Measurements from ENCODE around the gene EVI5. TPM values are rescaled to one million over a fixed set of nuclear protein-coding genes. Genes with fewer than 3 reads are reported as not detected.
A peak's percentile ranks its signal among the peaks of the same experiment; 100 is the strongest.

The EVI5 gene
- total and polyA plus RNA-seq, 2 experiments from 2014 or later: 16.3 to 30.8 TPM

DNA sequence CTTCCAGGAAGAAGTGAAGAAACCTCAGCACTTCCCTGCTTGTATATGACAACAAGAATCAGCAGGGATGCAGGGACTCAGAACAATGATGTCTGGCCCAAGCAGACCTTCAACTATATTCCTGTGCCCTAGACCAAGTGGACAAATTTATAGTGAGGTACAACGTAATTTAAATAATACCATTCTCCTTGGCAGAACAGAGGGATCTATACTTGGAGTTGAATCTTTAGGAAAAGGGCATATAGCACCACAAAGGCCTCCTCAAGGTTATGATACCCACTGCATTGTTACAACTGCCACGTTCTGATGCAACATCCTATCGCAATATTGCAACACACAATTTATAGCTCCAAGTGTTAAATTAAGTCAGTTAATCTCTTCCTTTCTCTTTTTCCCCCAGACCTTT lies 269.1 kb downstream of the EVI5 start:
- H3K36me3 ChIP-seq: no peaks in the 10 kb centered on the region
- TF ChIP-seq, protein P1, sequence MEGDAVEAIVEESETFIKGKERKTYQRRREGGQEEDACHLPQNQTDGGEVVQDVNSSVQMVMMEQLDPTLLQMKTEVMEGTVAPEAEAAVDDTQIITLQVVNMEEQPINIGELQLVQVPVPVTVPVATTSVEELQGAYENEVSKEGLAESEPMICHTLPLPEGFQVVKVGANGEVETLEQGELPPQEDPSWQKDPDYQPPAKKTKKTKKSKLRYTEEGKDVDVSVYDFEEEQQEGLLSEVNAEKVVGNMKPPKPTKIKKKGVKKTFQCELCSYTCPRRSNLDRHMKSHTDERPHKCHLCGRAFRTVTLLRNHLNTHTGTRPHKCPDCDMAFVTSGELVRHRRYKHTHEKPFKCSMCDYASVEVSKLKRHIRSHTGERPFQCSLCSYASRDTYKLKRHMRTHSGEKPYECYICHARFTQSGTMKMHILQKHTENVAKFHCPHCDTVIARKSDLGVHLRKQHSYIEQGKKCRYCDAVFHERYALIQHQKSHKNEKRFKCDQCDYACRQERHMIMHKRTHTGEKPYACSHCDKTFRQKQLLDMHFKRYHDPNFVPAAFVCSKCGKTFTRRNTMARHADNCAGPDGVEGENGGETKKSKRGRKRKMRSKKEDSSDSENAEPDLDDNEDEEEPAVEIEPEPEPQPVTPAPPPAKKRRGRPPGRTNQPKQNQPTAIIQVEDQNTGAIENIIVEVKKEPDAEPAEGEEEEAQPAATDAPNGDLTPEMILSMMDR (IDR thresholded peaks at IDR 0.05; ENCODE audit: low read depth, low read length): no peak
- H3K4me3 ChIP-seq: no peak overlapping the region
- peak in 1 of 2 donors; percentile 60 for DNase-seq (ENCODE audit: low read depth in 1 of 2, low spot score in 1 of 2)
- no peak overlapping the region for H3K27ac ChIP-seq
- no peaks in the 10 kb centered on the region for H3K9me3 ChIP-seq (ENCODE audit: low read depth)
- H3K27me3 ChIP-seq: no peaks in the 10 kb centered on the region
- no peaks in the 10 kb centered on the region for H3K4me1 ChIP-seq (ENCODE audit: low read depth)

DNA sequence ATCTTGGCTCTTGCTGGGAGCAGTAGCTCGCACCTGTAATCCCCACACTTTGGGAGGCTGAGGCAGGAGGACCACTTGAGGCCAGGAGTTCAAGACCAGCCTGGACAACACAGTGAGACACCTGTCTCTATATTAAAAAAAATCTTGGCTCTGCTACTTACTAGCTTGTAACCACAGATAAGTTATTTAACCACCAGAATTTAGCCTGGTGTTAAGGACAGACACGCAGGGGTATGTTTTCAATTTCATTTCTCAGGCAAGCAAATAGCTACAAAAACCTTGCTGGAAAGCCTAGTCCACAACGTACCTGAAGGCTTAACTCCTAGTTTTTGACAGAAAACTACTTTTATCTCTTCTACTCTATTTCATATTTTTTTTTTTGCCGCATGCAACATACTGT lies 273.4 kb downstream of the EVI5 start:
- H3K27ac ChIP-seq: no peak overlapping the region
- TF ChIP-seq, protein P1 (IDR thresholded peaks at IDR 0.05; ENCODE audit: low read depth, low read length): no peak
- no peaks in the 10 kb centered on the region for H3K27me3 ChIP-seq
- no peaks in the 10 kb centered on the region for H3K4me1 ChIP-seq (ENCODE audit: low read depth)
- H3K4me3 ChIP-seq: no peak overlapping the region
- H3K9me3 ChIP-seq (ENCODE audit: low read depth): no peaks in the 10 kb centered on the region
- no peak for DNase-seq (ENCODE audit: low read depth in 1 of 2, low spot score in 1 of 2)
- no peaks in the 10 kb centered on the region for H3K36me3 ChIP-seq

DNA sequence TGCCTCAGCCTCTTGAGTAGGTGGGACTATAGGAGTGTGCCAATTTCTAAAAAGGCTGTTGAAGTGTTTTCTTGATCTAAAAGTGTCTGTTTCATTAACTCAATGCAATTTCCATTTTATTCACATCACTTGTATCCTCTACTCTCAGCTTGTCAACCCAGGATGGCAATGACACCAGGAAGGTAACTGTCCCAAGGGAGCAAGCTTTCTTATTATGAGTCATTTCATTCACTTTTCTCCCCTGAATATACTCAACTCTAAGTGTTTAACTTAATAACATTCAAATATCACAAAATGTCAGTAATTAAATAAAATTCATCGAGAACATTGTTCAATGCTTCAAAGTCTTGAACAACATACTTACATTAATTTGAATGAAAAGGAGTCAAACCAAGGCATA lies 275.3 kb downstream of the EVI5 start:
- TF ChIP-seq, protein P1 (IDR thresholded peaks at IDR 0.05; ENCODE audit: low read depth, low read length): no peak
- H3K4me1 ChIP-seq (ENCODE audit: low read depth): no peaks in the 10 kb centered on the region
- H3K9me3 ChIP-seq (ENCODE audit: low read depth): no peaks in the 10 kb centered on the region
- no peaks in the 10 kb centered on the region for H3K27me3 ChIP-seq
- H3K36me3 ChIP-seq: no peaks in the 10 kb centered on the region
- DNase-seq (ENCODE audit: low read depth in 1 of 2, low spot score in 1 of 2): no peak
- no peak overlapping the region for H3K27ac ChIP-seq
- no peak overlapping the region for H3K4me3 ChIP-seq

DNA sequence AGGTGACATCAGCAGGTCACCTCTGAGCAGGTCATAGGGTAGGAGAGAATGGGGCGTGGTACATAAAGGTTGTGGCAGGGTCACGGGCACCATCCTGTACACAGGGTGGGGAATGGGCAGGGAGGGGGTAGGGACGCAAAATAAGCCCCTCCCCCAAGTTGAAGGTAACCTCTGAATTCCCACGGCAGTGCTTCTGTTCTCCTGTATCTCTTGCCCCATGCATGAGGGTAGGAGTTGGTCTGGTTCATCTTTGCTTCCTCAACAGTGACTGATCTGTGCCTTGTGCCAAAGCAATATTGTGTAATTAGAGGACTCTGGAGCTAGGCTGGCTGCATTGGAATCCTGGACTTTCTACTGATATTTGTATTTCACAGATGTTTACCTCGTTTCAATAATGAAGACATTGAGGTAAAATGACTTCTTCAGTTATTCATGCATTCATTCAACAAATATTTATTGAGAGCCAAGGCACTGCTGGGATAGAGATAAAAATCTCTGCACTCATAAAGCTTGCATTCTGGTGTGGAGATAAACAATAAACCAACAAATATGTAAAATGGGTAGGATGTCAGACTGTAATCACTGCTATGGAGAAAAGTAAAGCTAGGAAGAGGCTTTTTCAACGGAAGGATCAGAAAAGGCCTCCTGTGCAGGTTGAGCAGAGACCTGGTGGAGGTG lies 279.8 kb downstream of the EVI5 start:
- Histone ChIP-seq H3K27ac (no peak overlapping the region), H3K4me3 (no peak overlapping the region), H3K4me1 (ENCODE audit: low read depth) (no peaks in the 10 kb centered on the region), H3K36me3 (no peaks in the 10 kb centered on the region), H3K9me3 (ENCODE audit: low read depth) (no peaks in the 10 kb centered on the region), H3K27me3 (no peaks in the 10 kb centered on the region)
- no peak for DNase-seq (ENCODE audit: low read depth in 1 of 2, low spot score in 1 of 2)
- TF ChIP-seq, protein P1 (IDR thresholded peaks at IDR 0.05; ENCODE audit: low read depth, low read length): no peak

DNA sequence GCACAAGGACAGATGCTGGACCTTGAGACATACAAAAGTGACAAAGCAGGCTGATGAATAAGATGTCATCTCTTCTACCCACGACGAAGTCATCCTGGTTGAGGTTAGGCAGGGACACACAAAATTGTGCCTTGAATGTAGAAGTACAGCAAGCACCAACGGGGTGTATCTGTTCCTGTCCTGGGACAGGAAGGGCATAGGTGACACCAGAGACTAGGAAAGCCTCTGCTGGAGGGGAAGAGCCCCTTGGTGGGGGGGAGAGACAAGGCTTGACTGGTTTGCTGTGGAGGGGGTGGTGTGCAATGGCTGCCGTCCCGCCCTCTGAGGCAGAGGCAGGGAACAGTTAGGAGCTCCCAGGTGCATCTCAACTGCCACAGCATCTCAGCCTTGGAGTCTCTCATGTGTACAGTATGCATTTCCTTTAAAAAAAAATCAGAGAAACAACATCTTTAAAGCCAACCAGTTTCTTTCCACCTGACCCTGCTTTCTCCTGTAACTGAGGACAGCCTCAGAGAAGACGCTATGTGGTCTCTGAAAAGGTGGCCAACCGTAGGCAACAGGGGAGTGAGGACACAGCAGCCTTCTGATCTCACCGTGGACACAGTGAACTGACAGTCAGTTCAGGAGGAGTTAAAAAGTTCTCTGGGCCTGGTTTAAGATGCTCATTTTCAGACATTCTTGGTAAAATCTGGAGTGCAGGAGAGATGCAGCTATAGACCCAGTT lies 280.5 kb downstream of the EVI5 start:
- no peaks in the 10 kb centered on the region for H3K4me1 ChIP-seq (ENCODE audit: low read depth)
- TF ChIP-seq, protein P1 (IDR thresholded peaks at IDR 0.05; ENCODE audit: low read depth, low read length): no peak

More for the DNA sequence above, 280.5 kb downstream of the EVI5 start:
- H3K27ac ChIP-seq: no peak overlapping the region
- no peaks in the 10 kb centered on the region for H3K9me3 ChIP-seq (ENCODE audit: low read depth)
- H3K27me3 ChIP-seq: no peaks in the 10 kb centered on the region
- H3K4me3 ChIP-seq: no peak overlapping the region
- no peak for DNase-seq (ENCODE audit: low read depth in 1 of 2, low spot score in 1 of 2)
- no peaks in the 10 kb centered on the region for H3K36me3 ChIP-seq
